ENCODE results near the gene LRWD1. TPM values are rescaled to one million over a fixed set of nuclear protein-coding genes. Genes with fewer than 3 reads are reported as not detected.

The LRWD1 gene
- total RNA-seq, 2 experiments from 2014 or later: 39.1 to 68.2 TPM

GRCh38 chr7:102468478-102469350 lies 3.9 kb downstream of the LRWD1 start:
- Histone ChIP-seq H3K36me3 (ENCODE audit: insufficient read depth, low read length) (peaks cover 56% of the 10 kb centered on the region), H3K9me2 (ENCODE audit: insufficient read depth, low read length) (no peaks in the 10 kb centered on the region), H4K20me1 (ENCODE audit: insufficient read depth, low read length) (no peaks in the 10 kb centered on the region), H3K79me2 (ENCODE audit: insufficient read depth, low read depth, low read length) (peaks cover 12% of the 10 kb centered on the region; the same call in 1 of the 2 replicates), H3K4me2 (ENCODE audit: low read length) (no peak overlapping the region), H3K4me1 (ENCODE audit: insufficient read depth, low read length, poor library complexity, severe bottlenecking) (peaks cover 16% of the 10 kb centered on the region), H2AFZ (ENCODE audit: low read length) (no peak overlapping the region), H3K9me3 (ENCODE audit: low read length) (no peaks in the 10 kb centered on the region), H3K4me3 (ENCODE audit: low read depth, low read length, poor library complexity, severe bottlenecking) (no peak overlapping the region), H3K27ac (ENCODE audit: low read depth, low read length, poor library complexity, severe bottlenecking) (no peak overlapping the region)
- no TSS peak for BruUV-seq (replicated peaks)
- intact Hi-C loops (cut with micrococcal nuclease; ENCODE audit: unreplicated experiment): loop anchor here (5.0 kb wide), 1 partner anchor 181 kb away; the partner anchor contains the start of gene SH2B2
- CTCF ChIA-PET (ENCODE audit: unreplicated experiment): no interaction called here
- no peak for DNase-seq (ENCODE audit: low spot score)
- TF ChIP-seq, protein P1, sequence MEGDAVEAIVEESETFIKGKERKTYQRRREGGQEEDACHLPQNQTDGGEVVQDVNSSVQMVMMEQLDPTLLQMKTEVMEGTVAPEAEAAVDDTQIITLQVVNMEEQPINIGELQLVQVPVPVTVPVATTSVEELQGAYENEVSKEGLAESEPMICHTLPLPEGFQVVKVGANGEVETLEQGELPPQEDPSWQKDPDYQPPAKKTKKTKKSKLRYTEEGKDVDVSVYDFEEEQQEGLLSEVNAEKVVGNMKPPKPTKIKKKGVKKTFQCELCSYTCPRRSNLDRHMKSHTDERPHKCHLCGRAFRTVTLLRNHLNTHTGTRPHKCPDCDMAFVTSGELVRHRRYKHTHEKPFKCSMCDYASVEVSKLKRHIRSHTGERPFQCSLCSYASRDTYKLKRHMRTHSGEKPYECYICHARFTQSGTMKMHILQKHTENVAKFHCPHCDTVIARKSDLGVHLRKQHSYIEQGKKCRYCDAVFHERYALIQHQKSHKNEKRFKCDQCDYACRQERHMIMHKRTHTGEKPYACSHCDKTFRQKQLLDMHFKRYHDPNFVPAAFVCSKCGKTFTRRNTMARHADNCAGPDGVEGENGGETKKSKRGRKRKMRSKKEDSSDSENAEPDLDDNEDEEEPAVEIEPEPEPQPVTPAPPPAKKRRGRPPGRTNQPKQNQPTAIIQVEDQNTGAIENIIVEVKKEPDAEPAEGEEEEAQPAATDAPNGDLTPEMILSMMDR (conservative IDR thresholded peaks at IDR 0.05; ENCODE audit: low read length): no peak
- TF ChIP-seq EZH2phosphoT487 (IDR thresholded peaks at IDR 0.05; ENCODE audit: borderline replicate concordance, low read depth, low read length): no peak
- POLR2A ChIA-PET: no interaction called here

- Histone ChIP-seq H4K20me1 (ENCODE audit: insufficient read depth, low read length) (no peaks in the 10 kb centered on the region), H3K9me3 (ENCODE audit: low read length) (no peaks in the 10 kb centered on the region), H3K9me2 (ENCODE audit: insufficient read depth, low read length) (no peaks in the 10 kb centered on the region), H3K79me2 (ENCODE audit: insufficient read depth, low read depth, low read length) (peaks cover 5% of the 10 kb centered on the region; the same call in 1 of the 2 replicates), H3K4me2 (ENCODE audit: low read length) (no peak overlapping the region), H3K4me1 (ENCODE audit: insufficient read depth, low read length, poor library complexity, severe bottlenecking) (peaks cover 13% of the 10 kb centered on the region), H3K4me3 (ENCODE audit: low read depth, low read length, poor library complexity, severe bottlenecking) (no peak overlapping the region), H2AFZ (ENCODE audit: low read length) (no peak overlapping the region), H3K27ac (ENCODE audit: low read depth, low read length, poor library complexity, severe bottlenecking) (no peak overlapping the region), H3K36me3 (ENCODE audit: insufficient read depth, low read length) (peaks cover 58% of the 10 kb centered on the region)
- intact Hi-C loops (cut with micrococcal nuclease; ENCODE audit: unreplicated experiment): loop anchor here (5.0 kb wide), 1 partner anchor 182 kb away; the partner anchor contains the start of gene SH2B2
- POLR2A ChIA-PET: no interaction called here
- BruUV-seq (replicated peaks): no TSS peak
- no peak for DNase-seq (ENCODE audit: low spot score)
- CTCF ChIA-PET (ENCODE audit: unreplicated experiment): no interaction called here
- TF ChIP-seq, protein P1 (conservative IDR thresholded peaks at IDR 0.05; ENCODE audit: low read length): no peak
- TF ChIP-seq EZH2phosphoT487 (IDR thresholded peaks at IDR 0.05; ENCODE audit: borderline replicate concordance, low read depth, low read length): no peak
Observed at GRCh38 chr7:102469351-102469971, 4.7 kb downstream of the LRWD1 start.
